H9 (cell line): ENCODE measurements around the gene PSMD5. TPM values are rescaled to one million over a fixed set of nuclear protein-coding genes. Genes with fewer than 3 reads are reported as not detected.

Experiments used
- DNase-seq: peaks from one replicate; pipeline ENCODE4 v3.0.0-alpha.2; 2017
- H2AFZ ChIP-seq: one replicate; pipeline ENCODE4 v1.6.1; 2013; ENCODE audit warnings: mild to moderate bottlenecking, low read length, control low read depth, moderate library complexity
- H2AK5ac ChIP-seq: 2 replicates; pipeline ENCODE4 v1.6.1; 2013; ENCODE audit warnings: low read length, control low read depth, mixed read lengths; ENCODE audit not compliant: insufficient read length
- H2BK120ac ChIP-seq: one replicate; pipeline ENCODE4 v1.6.1; 2013; ENCODE audit warnings: low read depth, mild to moderate bottlenecking, low read length, control low read depth, inconsistent platforms; ENCODE audit not compliant: poor library complexity, severe bottlenecking
- H2BK12ac ChIP-seq: 2 replicates; pipeline ENCODE4 v1.6.1; 2013; ENCODE audit warnings: low read length, control low read depth, mixed read lengths, low read depth; ENCODE audit not compliant: insufficient read length
- H2BK15ac ChIP-seq: 2 replicates; pipeline ENCODE4 v1.6.1; 2013; ENCODE audit warnings: low read depth, low read length, control low read depth
- H2BK20ac ChIP-seq: one replicate; pipeline ENCODE4 v1.6.1; 2013; ENCODE audit warnings: low read depth, mild to moderate bottlenecking, low read length, control low read depth, inconsistent platforms; ENCODE audit not compliant: poor library complexity, severe bottlenecking
- H2BK5ac ChIP-seq: 2 replicates; pipeline ENCODE4 v1.6.1; 2013; ENCODE audit warnings: low read length, control low read depth, mixed read lengths; ENCODE audit not compliant: insufficient read length
- H3K14ac ChIP-seq: 2 replicates; pipeline ENCODE4 v1.6.1; 2013; ENCODE audit warnings: low read length, control low read depth; ENCODE audit not compliant: insufficient read depth
- H3K18ac ChIP-seq: 2 replicates; pipeline ENCODE4 v1.6.1; 2013; ENCODE audit warnings: low read depth, mild to moderate bottlenecking, mixed read lengths, low read length, control low read depth; ENCODE audit not compliant: insufficient read length
- H3K23ac ChIP-seq: 2 replicates; pipeline ENCODE4 v1.6.1; 2013; ENCODE audit warnings: low read length, control low read depth, mixed read lengths, low read depth; ENCODE audit not compliant: insufficient read length
- H3K23me2 ChIP-seq: 2 replicates; pipeline ENCODE4 v1.6.1; 2013; ENCODE audit warnings: low read depth, mild to moderate bottlenecking, mixed read lengths, low read length, control low read depth; ENCODE audit not compliant: insufficient read length, poor library complexity, severe bottlenecking
- H3K27ac ChIP-seq: 2 replicates; pipeline ENCODE4 v1.5.1; 2013; ENCODE audit warnings: low read length, control low read depth, mixed read lengths, low read depth; ENCODE audit not compliant: insufficient read length
- H3K27me3 ChIP-seq: 2 replicates; pipeline ENCODE4 v1.6.1; 2013; ENCODE audit warnings: low read length, control low read depth, inconsistent platforms; ENCODE audit not compliant: insufficient read depth
- H3K4ac ChIP-seq: 2 replicates; pipeline ENCODE4 v1.6.1; 2013; ENCODE audit warnings: low read depth, mild to moderate bottlenecking, control low read depth, inconsistent platforms, low read length, moderate library complexity
- H3K4me1 ChIP-seq: 2 replicates; pipeline ENCODE4 v1.6.1; 2013; ENCODE audit warnings: low read length, control low read depth, inconsistent platforms; ENCODE audit not compliant: insufficient read depth
- H3K4me2 ChIP-seq: 2 replicates; pipeline ENCODE4 v1.6.1; 2013; ENCODE audit warnings: low read length, control low read depth, mixed read lengths; ENCODE audit not compliant: insufficient read length, insufficient read depth
- H3K56ac ChIP-seq: 2 replicates; pipeline ENCODE4 v1.6.1; 2013; ENCODE audit warnings: low read depth, mild to moderate bottlenecking, mixed read lengths, low read length, control low read depth; ENCODE audit not compliant: insufficient read length
- H3K79me1 ChIP-seq: 2 replicates; pipeline ENCODE4 v1.6.1; 2013; ENCODE audit warnings: low read depth, mild to moderate bottlenecking, moderate library complexity, low read length, control low read depth, inconsistent platforms; ENCODE audit not compliant: insufficient read depth, poor library complexity, severe bottlenecking
- H3K79me2 ChIP-seq: 2 replicates; pipeline ENCODE4 v1.6.1; 2013; ENCODE audit warnings: low read length, control low read depth, inconsistent platforms; ENCODE audit not compliant: insufficient read depth
- H3K9ac ChIP-seq: 2 replicates; pipeline ENCODE4 v1.6.1; 2013; ENCODE audit warnings: low read length, control low read depth, mixed read lengths; ENCODE audit not compliant: insufficient read length; ENCODE audit errors: extremely low read depth
- H3K9me3 ChIP-seq: one replicate; pipeline ENCODE4 v1.6.1; 2013; ENCODE audit warnings: low read depth, low read length, inconsistent platforms; ENCODE audit not compliant: control insufficient read depth
- H3T11ph ChIP-seq: one replicate; pipeline ENCODE4 v1.6.1; 2013; ENCODE audit warnings: mild to moderate bottlenecking, low read length, control low read depth, inconsistent platforms
- H4K20me1 ChIP-seq: one replicate; pipeline ENCODE4 v1.6.1; 2013; ENCODE audit not compliant: control insufficient read depth, insufficient read length, insufficient read depth
- H4K5ac ChIP-seq: 2 replicates; pipeline ENCODE4 v1.6.1; 2013; ENCODE audit warnings: low read depth, mild to moderate bottlenecking, mixed read lengths, low read length, control low read depth; ENCODE audit not compliant: insufficient read length
- H4K8ac ChIP-seq: replicated peaks from 2 replicates; pipeline ENCODE4 v1.6.1; 2013; ENCODE audit warnings: low read length, control low read depth, mixed read lengths, low read depth; ENCODE audit not compliant: insufficient read length
- H4K91ac ChIP-seq: 2 replicates; pipeline ENCODE4 v1.6.1; 2013; ENCODE audit warnings: low read depth, mild to moderate bottlenecking, moderate library complexity, mixed read lengths, low read length, control low read depth; ENCODE audit not compliant: insufficient read length
- H3K27ac Mint-ChIP-seq, 3 experiments: 2 replicates in 2 of 3; 3 replicates in 1 of 3; pipeline ENCODE4 v1.8.0; 2020 to 2021; ENCODE audit warnings: mixed read lengths in 3 of 3, mild to moderate bottlenecking in 1 of 3, moderate library complexity in 1 of 3
- H3K27me3 Mint-ChIP-seq: 2 replicates; pipeline ENCODE4 v1.8.0; 2021; ENCODE audit warnings: low read depth, mild to moderate bottlenecking, moderate library complexity, mixed read lengths
- H3K36me3 Mint-ChIP-seq, 3 experiments: 2 replicates in 2 of 3; 3 replicates in 1 of 3; pipeline ENCODE4 v1.8.0; 2020 to 2021; ENCODE audit warnings: low read depth in 3 of 3, mixed read lengths in 3 of 3; ENCODE audit not compliant: insufficient read depth in 1 of 3
- H3K4me1 Mint-ChIP-seq, 2 experiments: 2 replicates each; pipeline ENCODE4 v1.8.0; 2020; ENCODE audit warnings: mixed read lengths in 2 of 2
- H3K4me3 Mint-ChIP-seq, 2 experiments: 2 replicates in 1 of 2; 3 replicates in 1 of 2; pipeline ENCODE4 v1.8.0; 2020 to 2021; ENCODE audit warnings: mild to moderate bottlenecking in 2 of 2, mixed read lengths in 2 of 2, moderate library complexity in 1 of 2
- H3K9me3 Mint-ChIP-seq, 2 experiments: 2 replicates in 1 of 2; 3 replicates in 1 of 2; pipeline ENCODE4 v1.8.0; 2020; ENCODE audit warnings: mild to moderate bottlenecking in 2 of 2, mixed read lengths in 2 of 2, moderate library complexity in 1 of 2
- CTCF ChIP-seq: fragments of 200-600 bp; sonication (generic); conservative IDR thresholded peaks from 3 replicates; pipeline ENCODE4 v1.8.0; 2021; ENCODE audit warnings: antibody characterized with exemption, mild to moderate bottlenecking
- WGBS: extraction: QIAGEN DNeasy Blood & Tissue Kit; methylation state at CpG from one replicate; pipeline ENCODE4 v1.1.7; 2013; ENCODE audit warnings: missing lambda C conversion rate, low lambda C conversion rate, mixed read lengths; ENCODE audit not compliant: insufficient read length; ENCODE audit errors: extremely low coverage; 5-methylcytosine and 5-hydroxymethylcytosine counted together
- total RNA-seq: library from RNA; stranded (reverse); gene quantifications from 2 replicates; pipeline ENCODE4 v1.2.1, GENCODE V29; 2021

The PSMD5 gene
- total RNA-seq, 1 experiment from 2014 or later = 64.9 TPM

- Histone ChIP-seq H4K8ac (no peak overlapping the region), H2AK5ac (no peak overlapping the region), H2BK5ac (no peak overlapping the region), H3K79me1 (no peaks in the 10 kb centered on the region), H4K20me1 (no peaks in the 10 kb centered on the region), H3K23me2 (no peaks in the 10 kb centered on the region), H2BK120ac (no peak overlapping the region), H3K14ac (peak overlapping the region; percentile 74; the same call in 1 of the 2 replicates), H4K5ac (no peak overlapping the region), H3K9me3 (no peaks in the 10 kb centered on the region), H3K4ac (no peak overlapping the region), H3K27ac (no peak overlapping the region), H3K4me1 (peaks cover 6% of the 10 kb centered on the region), H2BK20ac (no peak overlapping the region), H3K23ac (no peak overlapping the region), H3K27me3 (no peaks in the 10 kb centered on the region), H2AFZ (no peak overlapping the region), H3K4me2 (peak overlapping the region; percentile 50), H3T11ph (no peak overlapping the region), H2BK15ac (no peak overlapping the region), H3K18ac (peak overlapping the region; percentile 74), H3K9ac (no peak overlapping the region), H3K56ac (no peak overlapping the region), H3K79me2 (no peaks in the 10 kb centered on the region), H4K91ac (no peak overlapping the region), H2BK12ac (no peak overlapping the region)
- peak; percentile 99 for DNase-seq
- H3K36me3 Mint-ChIP-seq = peaks cover 3 to 53% (median 20%) of the 10 kb centered on the region in 3 experiments; a peak in 6 of 7 replicates
- no peaks in the 10 kb centered on the region for H3K27me3 Mint-ChIP-seq
- H3K4me1 Mint-ChIP-seq = peaks cover 30 to 38% of the 10 kb centered on the region in 2 experiments
- peak overlapping the region; percentile 77 to 89 for H3K4me3 Mint-ChIP-seq
- H3K9me3 Mint-ChIP-seq = no peaks in the 10 kb centered on the region; a peak in 1 of 5 replicates
- peak; percentile 60 for TF ChIP-seq CTCF
- peak overlapping the region; percentile 61 to 92 (median 87); a peak in 3 of 7 replicates for H3K27ac Mint-ChIP-seq
- no CpG with 5 or more reads among the region's 52 CpGs for WGBS
These were observed 26.1 kb upstream of the PSMD5 start for GRCh38 chr9:120868676-120869359.
